Natural killer cell (primary cell): Measurements from ENCODE around the gene ALDH3A2. TPM values are rescaled to one million over a fixed set of nuclear protein-coding genes. Genes with fewer than 3 reads are reported as not detected.
A peak's percentile ranks its signal among the peaks of the same experiment; 100 is the strongest.

Experiments used
- ATAC-seq, 3 donors: fragments of 150-1000 bp in 2 of 3; fragments of 200-7000 bp in 1 of 3; cut with Tn5 transposase; 1 replicate in 1 of 3; 2 replicates in 2 of 3; pipeline ENCODE4 v1.10.0; 2021; ENCODE audit warnings: mild to moderate bottlenecking in 2 of 3, moderate library complexity in 2 of 3
- DNase-seq, 2 donors: peaks; one replicate each; pipeline versions ENCODE4 v3.0.0 to v3.0.0-alpha.2; 2013 to 2021; ENCODE audit warnings: mixed read lengths in 1 of 2
- H3K27ac ChIP-seq: one replicate; pipeline ENCODE4 v1.5.1; 2013; ENCODE audit warnings: mild to moderate bottlenecking, low read length
- H3K27me3 ChIP-seq: one replicate; pipeline ENCODE4 v1.6.1; 2013; ENCODE audit warnings: low read length; ENCODE audit not compliant: control insufficient read depth, insufficient read depth
- H3K36me3 ChIP-seq: one replicate; pipeline ENCODE4 v1.6.1; 2013; ENCODE audit warnings: low read length; ENCODE audit not compliant: control insufficient read depth, insufficient read depth
- H3K4me1 ChIP-seq: one replicate; pipeline ENCODE4 v1.6.1; 2013; ENCODE audit warnings: low read length; ENCODE audit not compliant: control insufficient read depth, insufficient read depth
- H3K4me3 ChIP-seq: one replicate; pipeline ENCODE4 v1.5.1; 2013; ENCODE audit warnings: low read length
- H3K9me3 ChIP-seq: one replicate; pipeline ENCODE4 v1.6.1; 2013; ENCODE audit warnings: low read length; ENCODE audit not compliant: control insufficient read depth, insufficient read depth
- H3K27ac Mint-ChIP-seq, 2 donors: one replicate each; pipeline ENCODE4 v1.8.0; 2022; ENCODE audit warnings: mild to moderate bottlenecking in 2 of 2, mixed read lengths in 2 of 2, moderate library complexity in 1 of 2
- H3K27me3 Mint-ChIP-seq, 2 donors: one replicate each; pipeline ENCODE4 v1.8.0; 2022; ENCODE audit warnings: low read depth in 2 of 2, mixed read lengths in 2 of 2
- H3K36me3 Mint-ChIP-seq: one replicate; pipeline ENCODE4 v1.8.0; 2022; ENCODE audit warnings: mixed read lengths
- H3K4me1 Mint-ChIP-seq, 2 donors: one replicate each; pipeline ENCODE4 v1.8.0; 2022; ENCODE audit warnings: mixed read lengths in 2 of 2
- H3K4me3 Mint-ChIP-seq: one replicate; pipeline ENCODE4 v1.8.0; 2022; ENCODE audit warnings: mild to moderate bottlenecking, moderate library complexity, mixed read lengths
- H3K9me3 Mint-ChIP-seq, 2 donors: one replicate each; pipeline ENCODE4 v1.8.0; 2022; ENCODE audit warnings: mixed read lengths in 2 of 2
- CTCF ChIP-seq: fragments of 200-600 bp; IDR thresholded peaks from one replicate; pipeline ENCODE4 v1.8.0; 2022; ENCODE audit warnings: antibody characterized with exemption
- WGBS: methylation state at CpG from one replicate; pipeline ENCODE4 v1.1.7; 2013; ENCODE audit warnings: missing lambda C conversion rate; ENCODE audit not compliant: insufficient coverage; 5-methylcytosine and 5-hydroxymethylcytosine counted together
- intact Hi-C: fragments of 100-400 bp; cut with micrococcal nuclease; formaldehyde crosslinking; loops from one replicate; pipeline ENCODE4 v1.14.2; 2022
- total RNA-seq, 4 donors: library from RNA; stranded (reverse); fragments of 120-200 nt in 1 of 4; gene quantifications; one replicate each; pipeline versions ENCODE4 v1.2.3 to v1.2.4, GENCODE V29; 2013 to 2022

Gene ALDH3A2
- total RNA-seq, 3 donors from 2014 or later (not counting 1 experiment from before 2014, with no cell fraction given), result 25.3 to 33.7 (median 31.4) TPM

DNA sequence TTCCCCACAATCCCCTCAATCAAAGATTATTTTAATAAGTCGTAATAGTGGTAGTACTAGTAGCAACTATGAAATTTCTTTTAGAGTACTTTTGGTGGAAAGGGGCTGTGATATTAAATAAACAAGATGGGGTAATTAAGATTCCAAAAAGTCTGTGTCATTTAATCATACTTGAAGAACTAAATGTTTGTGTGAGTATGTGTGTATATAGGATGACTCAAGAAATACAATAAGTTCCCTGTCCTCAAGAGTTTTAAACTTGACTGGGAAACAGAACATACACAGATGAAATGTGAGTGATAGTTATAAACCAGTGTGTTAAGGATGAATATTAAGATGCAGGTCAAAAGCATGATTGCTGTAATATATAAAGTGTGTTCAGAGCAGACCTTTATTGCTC lies 2.3 kb downstream of the ALDH3A2 start:
- H3K4me3 Mint-ChIP-seq, result peak overlapping the region; percentile 47
- Histone ChIP-seq H3K36me3 (peaks cover 8% of the 10 kb centered on the region), H3K9me3 (no peaks in the 10 kb centered on the region), H3K27me3 (no peaks in the 10 kb centered on the region), H3K4me3 (no peak overlapping the region), H3K27ac (no peak overlapping the region), H3K4me1 (peaks cover 22% of the 10 kb centered on the region)
- H3K27me3 Mint-ChIP-seq, result no peaks in the 10 kb centered on the region
- peaks cover 36 to 62% of the 10 kb centered on the region in 2 donors for H3K4me1 Mint-ChIP-seq
- H3K9me3 Mint-ChIP-seq, result no peaks in the 10 kb centered on the region
- no CpG with 5 or more reads among the region's 1 CpG for WGBS
- TF ChIP-seq CTCF, result no peak
- no peak overlapping the region for H3K27ac Mint-ChIP-seq
- no peaks in the 10 kb centered on the region for H3K36me3 Mint-ChIP-seq
- ATAC-seq, result no peak
- DNase-seq, result no peak
- intact Hi-C loops, result no loop called here

- H3K36me3 Mint-ChIP-seq, result peaks cover 8% of the 10 kb centered on the region
- H3K27me3 Mint-ChIP-seq, result no peaks in the 10 kb centered on the region
- H3K9me3 ChIP-seq, result no peaks in the 10 kb centered on the region
- H3K27me3 ChIP-seq, result no peaks in the 10 kb centered on the region
- H3K36me3 ChIP-seq, result peaks cover 15% of the 10 kb centered on the region
- peaks cover 22% of the 10 kb centered on the region for H3K4me1 ChIP-seq
- intact Hi-C loops, result no loop called here
- H3K4me3 ChIP-seq, result no peak overlapping the region
- no peaks in the 10 kb centered on the region for H3K9me3 Mint-ChIP-seq
- ATAC-seq (no peak), DNase-seq (no peak)
- no peak overlapping the region for H3K27ac ChIP-seq
- WGBS, result 91% methylated on average over 4 of the region's 5 CpGs
- no peak for TF ChIP-seq CTCF
- peaks cover 31 to 66% of the 10 kb centered on the region in 2 donors for H3K4me1 Mint-ChIP-seq
- H3K4me3 Mint-ChIP-seq, result no peak overlapping the region
- no peak overlapping the region for H3K27ac Mint-ChIP-seq
Observed at GRCh38 chr17:19651451-19652238, 3.1 kb downstream of the ALDH3A2 start.

GRCh38 chr17:19652595-19652994 lies 4.0 kb downstream of the ALDH3A2 start:
- no peak for TF ChIP-seq CTCF
- ATAC-seq (no peak), DNase-seq (no peak)
- 95% methylated on average over 3 of the region's 3 CpGs for WGBS
- Mint-ChIP-seq H3K4me3 (no peak overlapping the region), H3K27ac (no peak overlapping the region), H3K4me1 (peaks cover 22 to 64% of the 10 kb centered on the region in 2 donors), H3K36me3 (peaks cover 9% of the 10 kb centered on the region), H3K27me3 (no peaks in the 10 kb centered on the region), H3K9me3 (no peaks in the 10 kb centered on the region)
- Histone ChIP-seq H3K27me3 (no peaks in the 10 kb centered on the region), H3K4me1 (peaks cover 16% of the 10 kb centered on the region), H3K36me3 (peaks cover 17% of the 10 kb centered on the region), H3K9me3 (no peaks in the 10 kb centered on the region), H3K27ac (no peak overlapping the region), H3K4me3 (no peak overlapping the region)
- intact Hi-C loops, result no loop called here
